GM12875 (cell line): ENCODE results near the gene LCE6A.

ENCODE experiments used
- H3K4me3 ChIP-seq: one replicate; pipeline ENCODE4 v1.5.1; 2011; ENCODE audit warnings: low read depth, low read length, control low read depth
- CTCF ChIP-seq: IDR thresholded peaks from 2 replicates; pipeline ENCODE4 v1.5.1; 2011; ENCODE audit warnings: low read depth, mild to moderate bottlenecking, control low read depth, inconsistent platforms, low read length, moderate library complexity, borderline replicate concordance; ENCODE audit not compliant: insufficient read depth

LCE6A gene

GRCh38 chr1:152888126-152888525 is 45.5 kb downstream of the LCE6A start:
- no peak overlapping the region for H3K4me3 ChIP-seq
- TF ChIP-seq CTCF, result no peak
